SK-N-MC (cell line): ENCODE data around the gene CLTCL1.
"Not testable (repeated sequence)": the region's sequence is repeated elsewhere in the genome, so short reads cannot be mapped to it uniquely, and the experiment has no call there.

Experiments
- DNase-seq: peaks from one replicate; pipeline ENCODE4 v3.0.0-alpha.2; 2011; ENCODE audit warnings: low read depth, low spot score
- H3K27ac ChIP-seq: fragments of 200-600 bp; sonication (generic); 2 replicates; pipeline ENCODE4 v1.5.1; 2016; ENCODE audit warnings: mixed run types
- H3K36me3 ChIP-seq: fragments of 200-600 bp; sonication (generic); 2 replicates; pipeline ENCODE4 v1.6.1; 2017; ENCODE audit warnings: antibody characterized with exemption, low read length, mixed read lengths; ENCODE audit not compliant: insufficient read depth
- H3K4me3 ChIP-seq: fragments of 200-600 bp; sonication (generic); 2 replicates; pipeline ENCODE4 v1.5.1; 2016
- H3K9ac ChIP-seq: fragments of 200-600 bp; sonication (generic); 2 replicates; pipeline ENCODE4 v1.8.0; 2017; ENCODE audit warnings: mixed run types, mixed read lengths; ENCODE audit not compliant: insufficient read length
- H3K9me3 ChIP-seq: fragments of 200-600 bp; sonication (generic); 2 replicates; pipeline ENCODE4 v1.6.1; 2017; ENCODE audit warnings: low read depth, mild to moderate bottlenecking, antibody characterized with exemption, low read length, moderate library complexity, mixed read lengths
- EZH2 ChIP-seq: fragments of 200-600 bp; sonication (generic); IDR thresholded peaks from one replicate; pipeline ENCODE4 v1.6.1; 2017; ENCODE audit warnings: antibody characterized with exemption
- FOXP2 ChIP-seq: optimal IDR thresholded peaks from 2 replicates; pipeline ENCODE3; 2011; ENCODE audit warnings: mild to moderate bottlenecking, moderate library complexity; ENCODE audit not compliant: insufficient read depth; ENCODE audit errors: extremely low read length, control extremely low read depth
- POLR2AphosphoS5 ChIP-seq: IDR thresholded peaks from 2 replicates; pipeline ENCODE4 v1.6.1; 2012; ENCODE audit warnings: mild to moderate bottlenecking, low read depth, low read length, borderline replicate concordance

Gene CLTCL1

GRCh38 chr22:19285831-19286230, 5.7 kb downstream of the CLTCL1 start:
- no peak for DNase-seq
- Histone ChIP-seq H3K36me3 (no peaks in the 10 kb centered on the region), H3K4me3 (no peak overlapping the region), H3K9ac (no peak overlapping the region), H3K27ac (no peak overlapping the region), H3K9me3 (no peaks in the 10 kb centered on the region)
- TF ChIP-seq EZH2 (no peak), FOXP2 (no peak), POLR2AphosphoS5 (no peak)

DNA sequence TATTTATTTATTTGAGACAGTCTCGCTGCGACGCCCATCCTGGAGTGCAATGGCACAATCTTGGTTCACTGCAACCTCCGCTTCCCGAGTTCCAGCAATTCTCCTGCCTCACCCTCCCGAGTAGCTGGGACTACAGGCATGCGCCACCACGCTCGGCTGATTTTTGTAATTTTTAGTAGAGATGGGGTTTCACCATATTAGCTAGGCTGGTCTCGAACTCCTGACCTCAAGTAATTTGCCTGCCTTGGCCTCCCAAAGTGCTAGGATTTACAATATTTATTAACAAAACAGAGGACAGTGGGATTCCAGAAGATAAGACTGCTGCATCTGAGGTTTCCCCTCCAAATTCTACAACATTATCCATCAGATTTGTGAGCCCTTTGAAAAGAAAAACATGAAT, 12.4 kb downstream of the CLTCL1 start:
- H3K27ac ChIP-seq, H3K9me3 ChIP-seq, H3K9ac ChIP-seq, H3K4me3 ChIP-seq, DNase-seq, H3K36me3 ChIP-seq: not testable (repeated sequence)

- no peak overlapping the region for H3K9ac ChIP-seq
- H3K9me3 ChIP-seq: no peaks in the 10 kb centered on the region
- H3K4me3 ChIP-seq: no peak overlapping the region
- DNase-seq: no peak
- H3K27ac ChIP-seq: no peak overlapping the region
- H3K36me3 ChIP-seq: no peaks in the 10 kb centered on the region
- TF ChIP-seq POLR2AphosphoS5 (no peak), EZH2 (no peak), FOXP2 (no peak)
Measured at GRCh38 chr22:19277785-19278184, 13.7 kb downstream of the CLTCL1 start.

GRCh38 chr22:19275919-19276600, 15.5 kb downstream of the CLTCL1 start:
- H3K36me3 ChIP-seq: no peaks in the 10 kb centered on the region
- H3K27ac ChIP-seq: no peak overlapping the region
- DNase-seq: no peak
- H3K4me3 ChIP-seq: no peak overlapping the region
- no peak for TF ChIP-seq FOXP2
- H3K9ac ChIP-seq: no peak overlapping the region
- no peaks in the 10 kb centered on the region for H3K9me3 ChIP-seq

DNA sequence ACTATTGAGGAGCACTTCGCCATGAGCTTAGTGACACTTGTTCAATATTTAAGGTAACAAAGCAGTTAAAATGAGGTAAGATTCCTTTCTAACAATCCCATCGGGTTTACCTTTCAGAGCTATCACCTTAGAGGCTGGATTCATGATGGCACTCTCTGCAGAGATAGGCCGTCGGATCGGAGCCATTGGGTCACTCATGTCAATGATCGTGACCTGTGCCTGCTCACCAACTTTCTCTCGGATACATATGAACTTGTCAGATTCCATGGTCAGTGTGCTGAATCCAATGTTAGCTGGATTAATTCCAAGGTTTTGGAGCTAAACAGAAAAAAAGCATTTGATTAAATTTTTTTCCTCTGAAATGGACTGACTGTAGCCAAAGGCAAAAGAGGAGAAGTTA, 16.0 kb downstream of the CLTCL1 start:
- no peak for DNase-seq
- TF ChIP-seq EZH2 (no peak), FOXP2 (no peak), POLR2AphosphoS5 (no peak)
- no peaks in the 10 kb centered on the region for H3K36me3 ChIP-seq

GRCh38 chr22:19275104-19275503, 16.4 kb downstream of the CLTCL1 start:
- Histone ChIP-seq H3K36me3 (no peaks in the 10 kb centered on the region), H3K9ac (no peak overlapping the region), H3K4me3 (no peak overlapping the region), H3K27ac (no peak overlapping the region), H3K9me3 (no peaks in the 10 kb centered on the region)
- DNase-seq: no peak
- TF ChIP-seq POLR2AphosphoS5 (no peak), EZH2 (no peak), FOXP2 (no peak)

More for the DNA sequence above, 16.0 kb downstream of the CLTCL1 start:
- no peak overlapping the region for H3K27ac ChIP-seq
- H3K9me3 ChIP-seq: no peaks in the 10 kb centered on the region
- H3K9ac ChIP-seq: no peak overlapping the region
- no peak overlapping the region for H3K4me3 ChIP-seq

DNA sequence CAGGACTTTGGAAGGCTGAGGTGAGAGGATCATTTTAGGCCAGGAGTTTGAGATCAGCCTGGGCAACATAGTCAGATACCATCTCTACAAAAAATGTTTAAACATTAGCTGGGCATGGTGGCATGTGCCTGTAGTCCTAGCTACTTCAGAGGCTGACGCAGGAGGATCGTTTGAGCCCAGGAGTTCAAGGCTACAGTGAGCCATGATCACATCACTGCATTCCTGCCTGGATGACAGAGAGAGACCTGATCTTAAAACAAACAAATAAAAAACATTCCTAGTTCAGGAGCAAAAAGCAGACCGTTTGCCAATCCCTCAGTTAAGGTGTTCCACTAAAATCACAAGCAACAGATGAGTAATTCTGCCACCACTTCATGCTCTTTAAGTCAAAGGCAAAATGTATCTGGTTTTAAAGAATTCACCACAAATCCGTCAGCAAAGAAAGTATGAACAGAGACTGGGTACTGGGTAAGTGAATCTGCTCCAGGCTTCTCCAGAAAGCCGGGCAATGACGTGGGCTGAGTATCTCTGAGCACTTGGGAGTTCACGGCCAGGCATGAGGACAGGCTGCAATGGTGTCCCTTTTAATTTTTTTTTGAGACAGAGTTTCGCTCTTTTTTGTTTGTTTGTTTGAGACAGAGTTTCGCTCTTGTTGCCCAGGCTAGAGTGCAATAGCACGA, 19.5 kb downstream of the CLTCL1 start:
- Histone ChIP-seq H3K27ac (no peak overlapping the region), H3K9me3 (no peaks in the 10 kb centered on the region), H3K36me3 (no peaks in the 10 kb centered on the region), H3K4me3 (no peak overlapping the region), H3K9ac (no peak overlapping the region)
- no peak for TF ChIP-seq POLR2AphosphoS5
- TF ChIP-seq FOXP2: no peak
- no peak for TF ChIP-seq EZH2
- DNase-seq: no peak

DNA sequence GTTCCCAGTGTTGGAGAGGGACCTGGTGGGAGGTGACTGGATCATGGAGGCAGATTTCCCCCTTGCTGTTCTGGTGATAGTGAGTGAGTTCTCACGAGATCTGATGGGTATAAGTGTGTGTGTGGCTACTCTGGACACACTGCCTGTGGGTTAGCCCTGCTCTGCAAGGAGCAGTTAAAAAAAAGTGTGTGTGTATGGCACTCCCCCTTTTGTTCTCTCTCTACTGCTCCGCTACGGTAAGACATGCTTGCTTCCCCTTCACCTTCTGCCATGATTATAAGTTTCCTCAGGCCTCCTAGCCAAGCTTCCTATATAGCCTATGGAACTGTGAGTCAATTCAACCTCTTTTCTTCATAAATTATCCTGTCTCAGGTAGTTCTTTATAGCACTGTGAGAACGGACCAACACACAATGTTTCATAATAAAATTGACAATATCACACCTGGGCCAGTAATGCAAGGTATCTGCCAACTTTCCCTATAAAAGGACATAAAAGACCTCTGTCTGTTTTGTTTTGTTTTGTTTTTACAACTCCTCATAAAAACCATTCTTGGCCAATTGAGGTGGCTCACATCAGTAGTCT, 20.2 kb downstream of the CLTCL1 start:
- H3K9me3 ChIP-seq: peaks cover 5% of the 10 kb centered on the region; the same call in 1 of the 2 replicates

More for the DNA sequence above, 20.2 kb downstream of the CLTCL1 start:
- TF ChIP-seq POLR2AphosphoS5 (no peak), EZH2 (no peak), FOXP2 (no peak)
- Histone ChIP-seq H3K9ac (no peak overlapping the region), H3K4me3 (no peak overlapping the region), H3K27ac (no peak overlapping the region), H3K36me3 (no peaks in the 10 kb centered on the region)
- DNase-seq: no peak
